Neural cell (in vitro differentiated cells): Measurements from ENCODE around the gene ORC1. TPM values are rescaled to one million over a fixed set of nuclear protein-coding genes. Genes with fewer than 3 reads are reported as not detected.

Experiments
- H2AFZ ChIP-seq: fragments of 200-600, 300-800 bp; sonication (generic), shearing (Covaris generic); 2 replicates; pipeline ENCODE4 v1.6.0; 2014; ENCODE audit warnings: low read depth, mild to moderate bottlenecking, antibody characterized with exemption, low read length, moderate library complexity
- H3F3A ChIP-seq: fragments of 200-600 bp; shearing (Covaris generic); 2 replicates; pipeline ENCODE4 v1.6.1; 2016; ENCODE audit warnings: mild to moderate bottlenecking, moderate library complexity, mixed read lengths, antibody characterized with exemption, low read length; ENCODE audit not compliant: insufficient read depth, poor library complexity, severe bottlenecking
- H3K27ac ChIP-seq: fragments of 200-600, 300-800 bp; sonication (generic), shearing (Covaris generic); 2 replicates; pipeline ENCODE4 v1.5.1; 2014; ENCODE audit warnings: mild to moderate bottlenecking, low read length, moderate library complexity
- H3K27me3 ChIP-seq: fragments of 300-800, 200-600 bp; sonication (generic), shearing (Covaris generic); 2 replicates; pipeline ENCODE4 v1.6.0; 2014; ENCODE audit warnings: mild to moderate bottlenecking, low read depth, low read length, moderate library complexity; ENCODE audit not compliant: insufficient read depth
- H3K36me3 ChIP-seq: fragments of 300-800, 200-600 bp; sonication (generic), shearing (Covaris generic); 2 replicates; pipeline ENCODE4 v1.5.1; 2014; ENCODE audit warnings: mild to moderate bottlenecking, antibody characterized with exemption, low read length, moderate library complexity; ENCODE audit not compliant: insufficient read depth
- H3K4me2 ChIP-seq: fragments of 300-800, 200-600 bp; sonication (generic), shearing (Covaris generic); 2 replicates; pipeline ENCODE4 v1.6.0; 2014; ENCODE audit warnings: mild to moderate bottlenecking, low read length
- H3K4me3 ChIP-seq: fragments of 300-800, 200-600 bp; sonication (generic), shearing (Covaris generic); 2 replicates; pipeline ENCODE4 v1.5.1; 2014; ENCODE audit warnings: mild to moderate bottlenecking, low read length, moderate library complexity
- H3K79me2 ChIP-seq: fragments of 200-600 bp; shearing (Covaris generic); replicated peaks from 2 replicates; pipeline ENCODE4 v1.6.0; 2014; ENCODE audit warnings: mild to moderate bottlenecking, low read length, moderate library complexity; ENCODE audit not compliant: insufficient read depth
- H3K9ac ChIP-seq: fragments of 300-800, 200-600 bp; sonication (generic), shearing (Covaris generic); 2 replicates; pipeline ENCODE4 v1.6.1; 2016; ENCODE audit warnings: mild to moderate bottlenecking, low read length, mixed read lengths
- H3K9me2 ChIP-seq: fragments of 200-600 bp; shearing (Covaris generic); 2 replicates; pipeline ENCODE4 v1.6.1; 2016; ENCODE audit warnings: mild to moderate bottlenecking, low read length, mixed read lengths; ENCODE audit not compliant: insufficient read depth
- H3K9me3 ChIP-seq: fragments of 200-600, 300-800 bp; sonication (generic), shearing (Covaris generic); 2 replicates; pipeline ENCODE4 v1.6.1; 2016; ENCODE audit warnings: mild to moderate bottlenecking, mixed run types, low read length, moderate library complexity, mixed read lengths
- H4K20me1 ChIP-seq: fragments of 200-600 bp; shearing (Covaris generic); 2 replicates; pipeline ENCODE4 v1.6.1; 2016; ENCODE audit warnings: mild to moderate bottlenecking, mixed run types; ENCODE audit not compliant: insufficient read depth
- EP300 ChIP-seq: fragments of 450-650 bp; conservative IDR thresholded peaks from 2 replicates; pipeline ENCODE4 v1.6.1; 2014; ENCODE audit warnings: antibody characterized with exemption, mild to moderate bottlenecking, moderate library complexity; ENCODE audit not compliant: poor library complexity, severe bottlenecking
- EZH2 ChIP-seq: fragments of 200-600, 300-800 bp; shearing (Covaris generic), sonication (generic); IDR thresholded peaks from 2 replicates; pipeline ENCODE4 v1.6.1; 2014; ENCODE audit warnings: antibody characterized with exemption, low read length, borderline replicate concordance, mild to moderate bottlenecking; ENCODE audit not compliant: insufficient read depth, poor library complexity, severe bottlenecking
- MXI1 ChIP-seq: fragments of 450-650 bp; conservative IDR thresholded peaks from 2 replicates; pipeline ENCODE4 v1.6.1; 2014; ENCODE audit warnings: antibody characterized with exemption, mild to moderate bottlenecking; ENCODE audit not compliant: poor library complexity, severe bottlenecking
- POLR2AphosphoS5 ChIP-seq: IDR thresholded peaks from 2 replicates; pipeline ENCODE4 v1.6.1; 2012
- RAD21 ChIP-seq: fragments of 450-650 bp; conservative IDR thresholded peaks from 2 replicates; pipeline ENCODE4 v1.6.1; 2014; ENCODE audit warnings: antibody characterized with exemption, mild to moderate bottlenecking, moderate library complexity
- REST ChIP-seq: IDR thresholded peaks from 2 replicates; pipeline ENCODE4 v1.6.1; 2012; ENCODE audit warnings: borderline replicate concordance
- SMC3 ChIP-seq: fragments of 450-650 bp; conservative IDR thresholded peaks from 2 replicates; pipeline ENCODE4 v1.6.1; 2014; ENCODE audit warnings: antibody characterized with exemption, mild to moderate bottlenecking, moderate library complexity; ENCODE audit not compliant: poor library complexity
- TAF1 ChIP-seq: IDR thresholded peaks from 2 replicates; pipeline ENCODE4 v1.6.1; 2012; ENCODE audit warnings: low read depth
- polyA plus RNA-seq: library from polyadenylated mRNA; depleted of rRNA; stranded (reverse); fragments of >200 nt; gene quantifications from 2 replicates; pipeline ENCODE4 v1.2.3, GENCODE V29; 2014
- TF ChIP-seq, protein P1 (sequence below): fragments of 450-650 bp; IDR thresholded peaks from 2 replicates; pipeline ENCODE4 v1.5.1; 2014; ENCODE audit warnings: antibody characterized with exemption, mild to moderate bottlenecking, moderate library complexity; ENCODE audit not compliant: poor library complexity, severe bottlenecking

ORC1 gene
- polyA plus RNA-seq, 1 donor from 2014 or later: 0.64 TPM

- no peaks in the 10 kb centered on the region for H3K9me2 ChIP-seq
- H3F3A ChIP-seq: no peaks in the 10 kb centered on the region
- H3K27ac ChIP-seq: no peak overlapping the region
- no peak overlapping the region for H3K9ac ChIP-seq
- H3K36me3 ChIP-seq: peaks cover 16% of the 10 kb centered on the region
- TF ChIP-seq REST (no peak), MXI1 (no peak), RAD21 (no peak), POLR2AphosphoS5 (no peak), EP300 (no peak), TAF1 (no peak)
- TF ChIP-seq, protein P1, sequence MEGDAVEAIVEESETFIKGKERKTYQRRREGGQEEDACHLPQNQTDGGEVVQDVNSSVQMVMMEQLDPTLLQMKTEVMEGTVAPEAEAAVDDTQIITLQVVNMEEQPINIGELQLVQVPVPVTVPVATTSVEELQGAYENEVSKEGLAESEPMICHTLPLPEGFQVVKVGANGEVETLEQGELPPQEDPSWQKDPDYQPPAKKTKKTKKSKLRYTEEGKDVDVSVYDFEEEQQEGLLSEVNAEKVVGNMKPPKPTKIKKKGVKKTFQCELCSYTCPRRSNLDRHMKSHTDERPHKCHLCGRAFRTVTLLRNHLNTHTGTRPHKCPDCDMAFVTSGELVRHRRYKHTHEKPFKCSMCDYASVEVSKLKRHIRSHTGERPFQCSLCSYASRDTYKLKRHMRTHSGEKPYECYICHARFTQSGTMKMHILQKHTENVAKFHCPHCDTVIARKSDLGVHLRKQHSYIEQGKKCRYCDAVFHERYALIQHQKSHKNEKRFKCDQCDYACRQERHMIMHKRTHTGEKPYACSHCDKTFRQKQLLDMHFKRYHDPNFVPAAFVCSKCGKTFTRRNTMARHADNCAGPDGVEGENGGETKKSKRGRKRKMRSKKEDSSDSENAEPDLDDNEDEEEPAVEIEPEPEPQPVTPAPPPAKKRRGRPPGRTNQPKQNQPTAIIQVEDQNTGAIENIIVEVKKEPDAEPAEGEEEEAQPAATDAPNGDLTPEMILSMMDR: no peak
- no peaks in the 10 kb centered on the region for H3K9me3 ChIP-seq
- H2AFZ ChIP-seq: no peak overlapping the region
- no peak overlapping the region for H3K4me2 ChIP-seq
- no peaks in the 10 kb centered on the region for H3K27me3 ChIP-seq
- no peaks in the 10 kb centered on the region for H4K20me1 ChIP-seq
- H3K4me3 ChIP-seq: no peak overlapping the region
- no peaks in the 10 kb centered on the region for H3K79me2 ChIP-seq
Observed at GRCh38 chr1:52423055-52423454, 18.8 kb upstream of the ORC1 start.

- H3F3A ChIP-seq: no peaks in the 10 kb centered on the region
- H2AFZ ChIP-seq: no peak overlapping the region
- TF ChIP-seq, protein P1: no peak
- TF ChIP-seq MXI1 (no peak), REST (no peak), SMC3 (no peak), EZH2 (no peak), TAF1 (no peak), EP300 (no peak), POLR2AphosphoS5 (no peak), RAD21 (no peak)
- no peaks in the 10 kb centered on the region for H3K9me2 ChIP-seq
- no peak overlapping the region for H3K4me2 ChIP-seq
- H3K27ac ChIP-seq: no peak overlapping the region
- H3K27me3 ChIP-seq: no peaks in the 10 kb centered on the region
- no peaks in the 10 kb centered on the region for H3K9me3 ChIP-seq
- no peak overlapping the region for H3K4me3 ChIP-seq
- peaks cover 16% of the 10 kb centered on the region for H3K36me3 ChIP-seq
- no peak overlapping the region for H3K9ac ChIP-seq
- H4K20me1 ChIP-seq: no peaks in the 10 kb centered on the region
- H3K79me2 ChIP-seq: no peaks in the 10 kb centered on the region
Observed at GRCh38 chr1:52420713-52421112, 16.5 kb upstream of the ORC1 start.
